GM23338 (cell line): ENCODE data around the gene RABL3. TPM values are rescaled to one million over a fixed set of nuclear protein-coding genes. Genes with fewer than 3 reads are reported as not detected.

Experiments
- ATAC-seq: fragments of 200-7000 bp; cut with Tn5 transposase; 3 replicates; pipeline ENCODE4 v1.9.1; 2020
- DNase-seq: peaks from one replicate; pipeline ENCODE4 v3.0.0-alpha.2; 2015; ENCODE audit warnings: low spot score
- H2AFZ ChIP-seq: fragments of 200-600 bp; sonication (generic); 2 replicates; pipeline ENCODE4 v1.8.0; 2016; ENCODE audit warnings: antibody characterized with exemption, mild to moderate bottlenecking, moderate library complexity
- H3F3A ChIP-seq: fragments of 200-600 bp; sonication (generic); replicated peaks from 2 replicates; pipeline ENCODE4 v1.8.0; 2017; ENCODE audit warnings: antibody characterized with exemption, mixed run types, low read depth
- H3K27ac ChIP-seq: fragments of 200-600 bp; sonication (generic); 2 replicates; pipeline ENCODE4 v1.6.1; 2016; ENCODE audit warnings: low read depth
- H3K27me3 ChIP-seq: fragments of 200-600 bp; sonication (generic); 2 replicates; pipeline ENCODE4 v1.8.0; 2016; ENCODE audit warnings: mild to moderate bottlenecking, mixed run types, moderate library complexity; ENCODE audit not compliant: insufficient read depth
- H3K36me3 ChIP-seq: fragments of 200-600 bp; sonication (generic); 2 replicates; pipeline ENCODE4 v1.8.0; 2016; ENCODE audit warnings: mild to moderate bottlenecking; ENCODE audit not compliant: insufficient read depth
- H3K4me1 ChIP-seq: fragments of 200-600 bp; sonication (generic); 2 replicates; pipeline ENCODE4 v1.8.0; 2016; ENCODE audit warnings: mild to moderate bottlenecking, moderate library complexity; ENCODE audit not compliant: insufficient read depth
- H3K4me2 ChIP-seq: fragments of 200-600 bp; sonication (generic); 2 replicates; pipeline ENCODE4 v1.7.1; 2017; ENCODE audit warnings: mixed run types
- H3K4me3 ChIP-seq: fragments of 200-600 bp; sonication (generic); 2 replicates; pipeline ENCODE4 v1.6.1; 2016; ENCODE audit warnings: mixed run types
- H3K79me2 ChIP-seq: fragments of 200-600 bp; sonication (generic); replicated peaks from 2 replicates; pipeline ENCODE4 v1.8.0; 2017; ENCODE audit warnings: mild to moderate bottlenecking; ENCODE audit not compliant: insufficient read depth
- H3K9me2 ChIP-seq: fragments of 200-600 bp; sonication (generic); 2 replicates; pipeline ENCODE4 v1.8.0; 2017; ENCODE audit not compliant: insufficient read depth
- H4K20me1 ChIP-seq: fragments of 200-600 bp; sonication (generic); replicated peaks from 2 replicates; pipeline ENCODE4 v1.8.0; 2017; ENCODE audit warnings: mild to moderate bottlenecking; ENCODE audit not compliant: insufficient read depth
- H3K27ac Mint-ChIP-seq: 2 replicates; pipeline ENCODE4 v1.8.0; 2020; ENCODE audit warnings: inconsistent platforms, mild to moderate bottlenecking, moderate library complexity, mixed read lengths
- H3K27me3 Mint-ChIP-seq: 3 replicates; pipeline ENCODE4 v1.8.0; 2022; ENCODE audit warnings: low read depth, mild to moderate bottlenecking, moderate library complexity, mixed read lengths, inconsistent platforms; ENCODE audit not compliant: insufficient read depth, poor library complexity
- H3K36me3 Mint-ChIP-seq: 3 replicates; pipeline ENCODE4 v1.8.0; 2021; ENCODE audit warnings: low read depth, mild to moderate bottlenecking, inconsistent platforms, moderate library complexity, mixed read lengths
- H3K4me1 Mint-ChIP-seq: 3 replicates; pipeline ENCODE4 v1.8.0; 2020; ENCODE audit warnings: mild to moderate bottlenecking, inconsistent platforms, mixed read lengths
- H3K4me3 Mint-ChIP-seq: 3 replicates; pipeline ENCODE4 v1.8.0; 2021; ENCODE audit warnings: moderate library complexity, mild to moderate bottlenecking, inconsistent platforms, mixed read lengths
- H3K9me3 Mint-ChIP-seq: 3 replicates; pipeline ENCODE4 v1.8.0; 2020; ENCODE audit warnings: moderate library complexity, mild to moderate bottlenecking, inconsistent platforms, mixed read lengths
- CREB1 ChIP-seq: fragments of 250-450 bp; sonication (Bioruptor Pico); IDR thresholded peaks from 2 replicates; pipeline ENCODE4 v1.5.0; 2020; ENCODE audit warnings: low read depth, mild to moderate bottlenecking, moderate library complexity
- EZH2phosphoT487 ChIP-seq: fragments of 200-600 bp; sonication (generic); IDR thresholded peaks from one replicate; pipeline ENCODE4 v1.8.1; 2018; ENCODE audit warnings: antibody characterized with exemption; ENCODE audit not compliant: unreplicated experiment
- JUNB ChIP-seq: IDR thresholded peaks from one replicate; pipeline ENCODE4 v1.6.1; 2016; ENCODE audit warnings: antibody characterized with exemption; ENCODE audit not compliant: unreplicated experiment
- POLR2AphosphoS5 ChIP-seq: IDR thresholded peaks from 2 replicates; pipeline ENCODE4 v1.6.1; 2016; ENCODE audit warnings: antibody characterized with exemption, low read depth
- STAT1 ChIP-seq: IDR thresholded peaks from one replicate; pipeline ENCODE4 v1.6.1; 2016; ENCODE audit warnings: antibody characterized with exemption; ENCODE audit not compliant: unreplicated experiment
- ZNF114 ChIP-seq: fragments of 250-450 bp; sonication (Bioruptor Pico); IDR thresholded peaks from 2 replicates; pipeline ENCODE4 v1.5.0; 2020; ENCODE audit warnings: mild to moderate bottlenecking, moderate library complexity
- ZNF331 ChIP-seq: fragments of 250-450 bp; sonication (Bioruptor Pico); IDR thresholded peaks from 2 replicates; pipeline ENCODE4 v1.5.0; 2020; ENCODE audit warnings: low read depth, mild to moderate bottlenecking, moderate library complexity
- polyA plus RNA-seq: library from polyadenylated mRNA; unstranded; fragments of >200 nt; fragmentation: Nextera tagmentation; extraction: Ambion mirVana; gene quantifications from 2 replicates; pipeline ENCODE4 v1.2.1, GENCODE V29; 2016
- total RNA-seq: library from RNA; depleted of rRNA; stranded (reverse); fragments of >200 nt; shearing (Covaris generic); gene quantifications from 2 replicates; pipeline ENCODE4 v1.2.3, GENCODE V29; 2014
- TF ChIP-seq, protein P1 (sequence below): fragments of 250-450 bp; sonication (Bioruptor Pico); IDR thresholded peaks from 2 replicates; pipeline ENCODE4 v1.5.0; 2020; ENCODE audit warnings: mild to moderate bottlenecking, moderate library complexity
- TF ChIP-seq, protein P2 (sequence below): IDR thresholded peaks from one replicate; pipeline ENCODE4 v1.6.1; 2018; ENCODE audit warnings: antibody characterized with exemption; ENCODE audit not compliant: unreplicated experiment
- TF ChIP-seq, protein P3 (sequence below): IDR thresholded peaks from 2 replicates; pipeline ENCODE4 v1.6.1; 2016; ENCODE audit warnings: antibody characterized with exemption

The RABL3 gene
- total and polyA plus RNA-seq, 2 experiments from 2014 or later: 7.8 to 9.8 TPM

DNA sequence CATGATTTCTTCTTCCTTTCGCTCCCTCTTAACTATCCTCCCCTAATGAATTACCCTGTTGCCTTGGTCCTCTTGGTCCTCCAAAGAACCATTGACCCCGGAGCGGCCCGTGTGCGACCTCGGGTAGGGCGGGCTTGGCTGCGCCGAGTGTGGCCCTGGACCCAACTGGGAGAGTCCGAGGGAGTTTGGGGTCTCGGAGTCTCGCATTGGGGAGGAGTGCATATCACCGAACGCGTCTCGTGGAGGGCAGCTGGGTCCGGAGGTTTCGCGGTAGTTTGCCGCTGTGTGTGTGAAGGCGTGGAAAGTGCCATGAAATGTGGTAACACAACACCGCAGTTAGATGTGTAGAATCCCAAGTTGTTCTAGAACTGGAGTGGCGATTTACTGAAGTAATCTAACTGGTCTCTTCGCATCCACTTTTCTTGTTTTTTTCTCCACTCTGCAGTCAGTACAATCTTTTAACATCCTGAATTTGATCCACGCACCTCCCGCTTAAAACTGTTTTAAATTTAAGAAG lies 591 bp upstream of the RABL3 start (continued):
- TF ChIP-seq, protein P1, sequence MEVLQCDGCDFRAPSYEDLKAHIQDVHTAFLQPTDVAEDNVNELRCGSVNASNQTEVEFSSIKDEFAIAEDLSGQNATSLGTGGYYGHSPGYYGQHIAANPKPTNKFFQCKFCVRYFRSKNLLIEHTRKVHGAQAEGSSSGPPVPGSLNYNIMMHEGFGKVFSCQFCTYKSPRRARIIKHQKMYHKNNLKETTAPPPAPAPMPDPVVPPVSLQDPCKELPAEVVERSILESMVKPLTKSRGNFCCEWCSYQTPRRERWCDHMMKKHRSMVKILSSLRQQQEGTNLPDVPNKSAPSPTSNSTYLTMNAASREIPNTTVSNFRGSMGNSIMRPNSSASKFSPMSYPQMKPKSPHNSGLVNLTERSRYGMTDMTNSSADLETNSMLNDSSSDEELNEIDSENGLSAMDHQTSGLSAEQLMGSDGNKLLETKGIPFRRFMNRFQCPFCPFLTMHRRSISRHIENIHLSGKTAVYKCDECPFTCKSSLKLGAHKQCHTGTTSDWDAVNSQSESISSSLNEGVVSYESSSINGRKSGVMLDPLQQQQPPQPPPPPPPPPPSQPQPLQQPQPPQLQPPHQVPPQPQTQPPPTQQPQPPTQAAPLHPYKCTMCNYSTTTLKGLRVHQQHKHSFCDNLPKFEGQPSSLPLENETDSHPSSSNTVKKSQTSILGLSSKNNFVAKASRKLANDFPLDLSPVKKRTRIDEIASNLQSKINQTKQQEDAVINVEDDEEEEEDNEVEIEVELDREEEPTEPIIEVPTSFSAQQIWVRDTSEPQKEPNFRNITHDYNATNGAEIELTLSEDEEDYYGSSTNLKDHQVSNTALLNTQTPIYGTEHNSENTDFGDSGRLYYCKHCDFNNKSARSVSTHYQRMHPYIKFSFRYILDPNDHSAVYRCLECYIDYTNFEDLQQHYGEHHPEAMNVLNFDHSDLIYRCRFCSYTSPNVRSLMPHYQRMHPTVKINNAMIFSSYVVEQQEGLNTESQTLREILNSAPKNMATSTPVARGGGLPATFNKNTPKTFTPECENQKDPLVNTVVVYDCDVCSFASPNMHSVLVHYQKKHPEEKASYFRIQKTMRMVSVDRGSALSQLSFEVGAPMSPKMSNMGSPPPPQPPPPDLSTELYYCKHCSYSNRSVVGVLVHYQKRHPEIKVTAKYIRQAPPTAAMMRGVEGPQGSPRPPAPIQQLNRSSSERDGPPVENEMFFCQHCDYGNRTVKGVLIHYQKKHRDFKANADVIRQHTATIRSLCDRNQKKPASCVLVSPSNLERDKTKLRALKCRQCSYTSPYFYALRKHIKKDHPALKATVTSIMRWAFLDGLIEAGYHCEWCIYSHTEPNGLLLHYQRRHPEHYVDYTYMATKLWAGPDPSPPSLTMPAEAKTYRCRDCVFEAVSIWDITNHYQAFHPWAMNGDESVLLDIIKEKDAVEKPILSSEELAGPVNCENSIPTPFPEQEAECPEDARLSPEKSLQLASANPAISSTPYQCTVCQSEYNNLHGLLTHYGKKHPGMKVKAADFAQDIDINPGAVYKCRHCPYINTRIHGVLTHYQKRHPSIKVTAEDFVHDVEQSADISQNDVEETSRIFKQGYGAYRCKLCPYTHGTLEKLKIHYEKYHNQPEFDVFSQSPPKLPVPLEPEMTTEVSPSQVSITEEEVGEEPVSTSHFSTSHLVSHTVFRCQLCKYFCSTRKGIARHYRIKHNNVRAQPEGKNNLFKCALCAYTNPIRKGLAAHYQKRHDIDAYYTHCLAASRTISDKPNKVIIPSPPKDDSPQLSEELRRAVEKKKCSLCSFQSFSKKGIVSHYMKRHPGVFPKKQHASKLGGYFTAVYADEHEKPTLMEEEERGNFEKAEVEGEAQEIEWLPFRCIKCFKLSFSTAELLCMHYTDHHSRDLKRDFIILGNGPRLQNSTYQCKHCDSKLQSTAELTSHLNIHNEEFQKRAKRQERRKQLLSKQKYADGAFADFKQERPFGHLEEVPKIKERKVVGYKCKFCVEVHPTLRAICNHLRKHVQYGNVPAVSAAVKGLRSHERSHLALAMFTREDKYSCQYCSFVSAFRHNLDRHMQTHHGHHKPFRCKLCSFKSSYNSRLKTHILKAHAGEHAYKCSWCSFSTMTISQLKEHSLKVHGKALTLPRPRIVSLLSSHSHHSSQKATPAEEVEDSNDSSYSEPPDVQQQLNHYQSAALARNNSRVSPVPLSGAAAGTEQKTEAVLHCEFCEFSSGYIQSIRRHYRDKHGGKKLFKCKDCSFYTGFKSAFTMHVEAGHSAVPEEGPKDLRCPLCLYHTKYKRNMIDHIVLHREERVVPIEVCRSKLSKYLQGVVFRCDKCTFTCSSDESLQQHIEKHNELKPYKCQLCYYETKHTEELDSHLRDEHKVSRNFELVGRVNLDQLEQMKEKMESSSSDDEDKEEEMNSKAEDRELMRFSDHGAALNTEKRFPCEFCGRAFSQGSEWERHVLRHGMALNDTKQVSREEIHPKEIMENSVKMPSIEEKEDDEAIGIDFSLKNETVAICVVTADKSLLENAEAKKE: no peak

DNA sequence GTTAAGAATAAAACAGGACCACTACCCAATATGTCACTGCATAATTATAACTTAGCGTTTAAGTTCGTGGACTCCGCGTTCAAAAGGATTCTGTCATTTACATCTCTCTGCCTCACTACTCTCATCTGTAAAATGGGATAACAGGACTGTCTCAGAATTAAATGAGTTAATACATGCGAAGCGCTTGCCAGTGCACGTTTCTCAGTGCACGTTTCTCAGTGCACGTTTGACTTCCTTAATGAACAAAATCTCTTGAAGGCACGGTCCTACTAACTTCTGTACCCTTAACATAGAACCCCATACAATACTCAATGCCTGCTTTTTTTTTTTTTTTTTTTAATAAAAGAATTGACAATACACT lies 499 bp downstream of the RABL3 start:
- Mint-ChIP-seq H3K4me3 (peak overlapping the region; percentile 85), H3K36me3 (peaks cover 60% of the 10 kb centered on the region), H3K4me1 (peaks cover 24% of the 10 kb centered on the region), H3K27ac (peak overlapping the region; percentile 92), H3K9me3 (peaks cover 33% of the 10 kb centered on the region), H3K27me3 (peaks cover 14% of the 10 kb centered on the region)
- H3K27ac ChIP-seq: no peak overlapping the region; the same call in 1 of the 2 replicates
- H3K9me2 ChIP-seq: 0 out of 2 replicates have a peak, but pooled peaks cover 4% of the 10 kb centered on the region
- no peaks in the 10 kb centered on the region for H3F3A ChIP-seq
- TF ChIP-seq CREB1: no peak
- no peak for TF ChIP-seq STAT1
- no peak for TF ChIP-seq ZNF331 (CRISPR knock-in tag)
- no peak for TF ChIP-seq JUNB
- TF ChIP-seq EZH2phosphoT487: no peak
- TF ChIP-seq, protein P2, sequence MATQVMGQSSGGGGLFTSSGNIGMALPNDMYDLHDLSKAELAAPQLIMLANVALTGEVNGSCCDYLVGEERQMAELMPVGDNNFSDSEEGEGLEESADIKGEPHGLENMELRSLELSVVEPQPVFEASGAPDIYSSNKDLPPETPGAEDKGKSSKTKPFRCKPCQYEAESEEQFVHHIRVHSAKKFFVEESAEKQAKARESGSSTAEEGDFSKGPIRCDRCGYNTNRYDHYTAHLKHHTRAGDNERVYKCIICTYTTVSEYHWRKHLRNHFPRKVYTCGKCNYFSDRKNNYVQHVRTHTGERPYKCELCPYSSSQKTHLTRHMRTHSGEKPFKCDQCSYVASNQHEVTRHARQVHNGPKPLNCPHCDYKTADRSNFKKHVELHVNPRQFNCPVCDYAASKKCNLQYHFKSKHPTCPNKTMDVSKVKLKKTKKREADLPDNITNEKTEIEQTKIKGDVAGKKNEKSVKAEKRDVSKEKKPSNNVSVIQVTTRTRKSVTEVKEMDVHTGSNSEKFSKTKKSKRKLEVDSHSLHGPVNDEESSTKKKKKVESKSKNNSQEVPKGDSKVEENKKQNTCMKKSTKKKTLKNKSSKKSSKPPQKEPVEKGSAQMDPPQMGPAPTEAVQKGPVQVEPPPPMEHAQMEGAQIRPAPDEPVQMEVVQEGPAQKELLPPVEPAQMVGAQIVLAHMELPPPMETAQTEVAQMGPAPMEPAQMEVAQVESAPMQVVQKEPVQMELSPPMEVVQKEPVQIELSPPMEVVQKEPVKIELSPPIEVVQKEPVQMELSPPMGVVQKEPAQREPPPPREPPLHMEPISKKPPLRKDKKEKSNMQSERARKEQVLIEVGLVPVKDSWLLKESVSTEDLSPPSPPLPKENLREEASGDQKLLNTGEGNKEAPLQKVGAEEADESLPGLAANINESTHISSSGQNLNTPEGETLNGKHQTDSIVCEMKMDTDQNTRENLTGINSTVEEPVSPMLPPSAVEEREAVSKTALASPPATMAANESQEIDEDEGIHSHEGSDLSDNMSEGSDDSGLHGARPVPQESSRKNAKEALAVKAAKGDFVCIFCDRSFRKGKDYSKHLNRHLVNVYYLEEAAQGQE: no peak
- no peak for TF ChIP-seq POLR2AphosphoS5
- TF ChIP-seq ZNF114 (CRISPR knock-in tag): no peak
- TF ChIP-seq, protein P3, sequence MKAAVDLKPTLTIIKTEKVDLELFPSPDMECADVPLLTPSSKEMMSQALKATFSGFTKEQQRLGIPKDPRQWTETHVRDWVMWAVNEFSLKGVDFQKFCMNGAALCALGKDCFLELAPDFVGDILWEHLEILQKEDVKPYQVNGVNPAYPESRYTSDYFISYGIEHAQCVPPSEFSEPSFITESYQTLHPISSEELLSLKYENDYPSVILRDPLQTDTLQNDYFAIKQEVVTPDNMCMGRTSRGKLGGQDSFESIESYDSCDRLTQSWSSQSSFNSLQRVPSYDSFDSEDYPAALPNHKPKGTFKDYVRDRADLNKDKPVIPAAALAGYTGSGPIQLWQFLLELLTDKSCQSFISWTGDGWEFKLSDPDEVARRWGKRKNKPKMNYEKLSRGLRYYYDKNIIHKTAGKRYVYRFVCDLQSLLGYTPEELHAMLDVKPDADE: no peak
- DNase-seq (no peak), ATAC-seq (no peak)
- H3K4me1 ChIP-seq: peaks cover 16% of the 10 kb centered on the region
- H3K4me3 ChIP-seq: peak overlapping the region; percentile 75
- H4K20me1 ChIP-seq: peaks cover 5% of the 10 kb centered on the region; the same call in 1 of the 2 replicates
- peaks cover 41% of the 10 kb centered on the region for H3K79me2 ChIP-seq
- H2AFZ ChIP-seq: no peak overlapping the region
- H3K27me3 ChIP-seq: no peaks in the 10 kb centered on the region
- peak overlapping the region; percentile 75 for H3K4me2 ChIP-seq
- H3K36me3 ChIP-seq: peaks cover 10% of the 10 kb centered on the region; the same call in 1 of the 2 replicates
